MG63 (cell line): ENCODE data around the gene ITFG2. TPM values are rescaled to one million over a fixed set of nuclear protein-coding genes. Genes with fewer than 3 reads are reported as not detected.
A peak's percentile ranks its signal among the peaks of the same experiment; 100 is the strongest.

Source experiments
- DNase-seq: peaks from one replicate; pipeline ENCODE4 v3.0.0-alpha.2; 2020
- H3K27me3 ChIP-seq: fragments of 250-450 bp; sonication (Bioruptor Pico); 2 replicates; pipeline ENCODE4 v1.5.1; 2020; ENCODE audit warnings: mild to moderate bottlenecking, moderate library complexity
- H3K36me3 ChIP-seq: fragments of 250-450 bp; sonication (Bioruptor Pico); 2 replicates; pipeline ENCODE4 v1.5.1; 2020; ENCODE audit warnings: mild to moderate bottlenecking, moderate library complexity
- H3K4me3 ChIP-seq: fragments of 250-450 bp; sonication (Bioruptor Pico); 2 replicates; pipeline ENCODE4 v1.5.1; 2020; ENCODE audit warnings: mild to moderate bottlenecking, moderate library complexity
- H3K9me3 ChIP-seq: fragments of 250-450 bp; sonication (Bioruptor Pico); 2 replicates; pipeline ENCODE4 v1.5.1; 2020; ENCODE audit warnings: mild to moderate bottlenecking, moderate library complexity
- total RNA-seq: library from RNA; depleted of rRNA; stranded (reverse); fragments of >200 nt; shearing (Covaris generic); gene quantifications from 2 replicates; pipeline ENCODE4 v1.2.3, GENCODE V29; 2014; ENCODE audit warnings: low replicate concordance

Gene ITFG2
- total RNA-seq, 1 experiment from 2014 or later, result 12.5 TPM

GRCh38 chr12:2813214-2814185 is 1.0 kb downstream of the ITFG2 start:
- H3K36me3 ChIP-seq, result peaks cover 23% of the 10 kb centered on the region
- no peaks in the 10 kb centered on the region for H3K9me3 ChIP-seq
- no peaks in the 10 kb centered on the region for H3K27me3 ChIP-seq
- H3K4me3 ChIP-seq, result peak overlapping the region; percentile 84
- peak; percentile 56 for DNase-seq

GRCh38 chr12:2819810-2820209 is 7.3 kb downstream of the ITFG2 start:
- Histone ChIP-seq H3K4me3 (no peak overlapping the region), H3K36me3 (peaks cover 37% of the 10 kb centered on the region), H3K9me3 (no peaks in the 10 kb centered on the region), H3K27me3 (no peaks in the 10 kb centered on the region)
- no peak for DNase-seq

- Histone ChIP-seq H3K4me3 (no peak overlapping the region), H3K36me3 (peaks cover 38% of the 10 kb centered on the region), H3K27me3 (no peaks in the 10 kb centered on the region), H3K9me3 (no peaks in the 10 kb centered on the region)
- DNase-seq, result no peak
These were observed 8.0 kb downstream of the ITFG2 start for GRCh38 chr12:2820432-2820831.

- Histone ChIP-seq H3K9me3 (no peaks in the 10 kb centered on the region), H3K36me3 (peaks cover 32% of the 10 kb centered on the region), H3K4me3 (no peak overlapping the region), H3K27me3 (no peaks in the 10 kb centered on the region)
- no peak for DNase-seq
These were observed 11.0 kb downstream of the ITFG2 start for GRCh38 chr12:2823483-2823882.

GRCh38 chr12:2824541-2824940 is 12.1 kb downstream of the ITFG2 start:
- Histone ChIP-seq H3K36me3 (peaks cover 30% of the 10 kb centered on the region), H3K4me3 (no peak overlapping the region), H3K27me3 (no peaks in the 10 kb centered on the region), H3K9me3 (no peaks in the 10 kb centered on the region)
- DNase-seq, result no peak

- DNase-seq, result no peak
- Histone ChIP-seq H3K36me3 (peaks cover 30% of the 10 kb centered on the region), H3K27me3 (no peaks in the 10 kb centered on the region), H3K9me3 (no peaks in the 10 kb centered on the region), H3K4me3 (no peak overlapping the region)
These were observed 12.7 kb downstream of the ITFG2 start for GRCh38 chr12:2825132-2825531.

- Histone ChIP-seq H3K4me3 (no peak overlapping the region), H3K27me3 (no peaks in the 10 kb centered on the region), H3K36me3 (peaks cover 30% of the 10 kb centered on the region), H3K9me3 (no peaks in the 10 kb centered on the region)
- DNase-seq, result no peak
These were observed 13.6 kb downstream of the ITFG2 start for GRCh38 chr12:2826036-2826435.

- H3K27me3 ChIP-seq, result no peaks in the 10 kb centered on the region
- H3K36me3 ChIP-seq, result peaks cover 30% of the 10 kb centered on the region
- H3K9me3 ChIP-seq, result no peaks in the 10 kb centered on the region
- peak; percentile 18 for DNase-seq
- no peak overlapping the region for H3K4me3 ChIP-seq
These were observed 14.4 kb downstream of the ITFG2 start for GRCh38 chr12:2826721-2827515.

GRCh38 chr12:2829275-2829674 is 16.8 kb downstream of the ITFG2 start:
- no peaks in the 10 kb centered on the region for H3K27me3 ChIP-seq
- no peaks in the 10 kb centered on the region for H3K9me3 ChIP-seq
- H3K4me3 ChIP-seq, result no peak overlapping the region
- H3K36me3 ChIP-seq, result peaks cover 24% of the 10 kb centered on the region
- DNase-seq, result no peak

- Histone ChIP-seq H3K36me3 (peaks cover 8% of the 10 kb centered on the region), H3K27me3 (no peaks in the 10 kb centered on the region; the same call in 1 of the 2 replicates), H3K4me3 (no peak overlapping the region), H3K9me3 (no peaks in the 10 kb centered on the region)
- no peak for DNase-seq
These were observed 20.2 kb downstream of the ITFG2 start for GRCh38 chr12:2832550-2833127.

- H3K36me3 ChIP-seq, result peaks cover 4% of the 10 kb centered on the region
- no peaks in the 10 kb centered on the region; the same call in 1 of the 2 replicates for H3K27me3 ChIP-seq
- H3K9me3 ChIP-seq, result no peaks in the 10 kb centered on the region
- no peak for DNase-seq
- no peak overlapping the region for H3K4me3 ChIP-seq
These were observed 20.9 kb downstream of the ITFG2 start for GRCh38 chr12:2833327-2833726.

GRCh38 chr12:2833810-2834209 is 21.3 kb downstream of the ITFG2 start:
- Histone ChIP-seq H3K27me3 (no peaks in the 10 kb centered on the region; the same call in 1 of the 2 replicates), H3K36me3 (peaks cover 3% of the 10 kb centered on the region), H3K4me3 (no peak overlapping the region), H3K9me3 (no peaks in the 10 kb centered on the region)
- DNase-seq, result no peak

GRCh38 chr12:2834581-2835491 is 22.4 kb downstream of the ITFG2 start, which contains the start of gene NRIP2:
Gene NRIP2, minus strand, starts transcription at chr12:2835035. Its CDS starts 52 bp downstream, at chr12:2834983.
- Histone ChIP-seq H3K9me3 (no peaks in the 10 kb centered on the region), H3K36me3 (no peaks in the 10 kb centered on the region), H3K27me3 (no peaks in the 10 kb centered on the region; the same call in 1 of the 2 replicates), H3K4me3 (no peak within 1 kb of the TSS)
- DNase-seq, result peak; percentile 23

GRCh38 chr12:2835691-2836403 is 23.4 kb downstream of the ITFG2 start:
- no peak overlapping the region for H3K4me3 ChIP-seq
- no peaks in the 10 kb centered on the region; the same call in 1 of the 2 replicates for H3K27me3 ChIP-seq
- H3K9me3 ChIP-seq, result no peaks in the 10 kb centered on the region
- H3K36me3 ChIP-seq, result no peaks in the 10 kb centered on the region
- DNase-seq, result no peak

- no peaks in the 10 kb centered on the region for H3K36me3 ChIP-seq
- no peak overlapping the region for H3K4me3 ChIP-seq
- DNase-seq, result no peak
- no peaks in the 10 kb centered on the region; the same call in 1 of the 2 replicates for H3K27me3 ChIP-seq
- H3K9me3 ChIP-seq, result no peaks in the 10 kb centered on the region
These were observed 24.1 kb downstream of the ITFG2 start for GRCh38 chr12:2836574-2836973.
